ENCODE data around the gene CNTN4. TPM values are rescaled to one million over a fixed set of nuclear protein-coding genes. Genes with fewer than 3 reads are reported as not detected.

Gene CNTN4
- total and polyA plus RNA-seq, 2 of the 8 experiments (the other 6 are each of a cell fraction or from before 2014, with no cell fraction given) = 0.41 to 2.2 TPM

- Histone ChIP-seq H3K4ac (replicated peaks; ENCODE audit: insufficient read length, low read depth, low read length) (no peak overlapping the region), H3K14ac (ENCODE audit: insufficient read length) (no peak overlapping the region), H3K27ac (ENCODE audit: low read depth, low read length) (no peak overlapping the region), H2AFZ (ENCODE audit: low read length) (no peak overlapping the region), H4K8ac (ENCODE audit: extremely low read depth, insufficient read depth, low read length) (no peak overlapping the region), H2AK5ac (ENCODE audit: low read depth, low read length) (no peak overlapping the region), H3K79me2 (ENCODE audit: control insufficient read depth in 1 of 2, insufficient read depth in 2 of 2, low read length in 2 of 2) (no peaks in the 10 kb centered on the region), H3K4me2 (ENCODE audit: insufficient read depth in 1 of 2, low read depth in 2 of 2, low read length in 2 of 2) (no peak overlapping the region), H3K56ac (replicated peaks; ENCODE audit: insufficient read length, low read depth, low read length) (no peak overlapping the region), H4K5ac (ENCODE audit: insufficient read length, low read depth, low read length) (no peak overlapping the region), H3K9me3 (ENCODE audit: insufficient read depth in 2 of 2, low read depth in 1 of 2, low read length in 1 of 2) (no peaks in the 10 kb centered on the region), H2BK12ac (ENCODE audit: low read depth, low read length) (no peak overlapping the region), H3K4me1 (replicated peaks in 1 of 4; ENCODE audit: control insufficient read depth in 3 of 4, insufficient read depth in 4 of 4, low read length in 3 of 4) (no peaks in the 10 kb centered on the region), H3K9ac (replicated peaks in 1 of 4; ENCODE audit: extremely low read depth in 1 of 4, low read depth in 3 of 4, low read length in 3 of 4) (no peak overlapping the region), H4K20me1 (replicated peaks in 1 of 2; ENCODE audit: control insufficient read depth in 1 of 2, insufficient read depth in 2 of 2, low read length in 2 of 2) (no peaks in the 10 kb centered on the region), H3K27me3 (replicated peaks in 1 of 4; ENCODE audit: control insufficient read depth in 3 of 4, extremely low read depth in 1 of 4, insufficient read depth in 3 of 4, low read length in 3 of 4) (no peaks in the 10 kb centered on the region), H2BK15ac (ENCODE audit: low read length) (no peak overlapping the region), H3K18ac (ENCODE audit: extremely low read depth, low read length) (no peak overlapping the region), H3K23ac (ENCODE audit: insufficient read length) (no peak overlapping the region), H2BK5ac (ENCODE audit: low read depth, low read length) (no peak overlapping the region), H3K36me3 (ENCODE audit: control insufficient read depth in 2 of 4, insufficient read depth in 4 of 4, low read length in 3 of 4) (no peaks in the 10 kb centered on the region), H3K79me1 (ENCODE audit: low read depth, low read length) (no peaks in the 10 kb centered on the region), H4K91ac (replicated peaks; ENCODE audit: insufficient read length, low read length) (no peak overlapping the region), H3K23me2 (ENCODE audit: low read depth, low read length) (no peaks in the 10 kb centered on the region), H2BK120ac (replicated peaks; ENCODE audit: low read depth, low read length) (no peak overlapping the region), H2BK20ac (ENCODE audit: low read length) (no peak overlapping the region), H3K4me3 (ENCODE audit: extremely low read depth in 1 of 4, insufficient read depth in 2 of 4, low read depth in 3 of 4, low read length in 4 of 4) (no peak overlapping the region)
- no peak for DNase-seq (ENCODE audit: low read depth in 1 of 2, low spot score in 2 of 2)
- no peak for FAIRE-seq
- ChIA-PET CTCF (ENCODE audit: partially characterized antibody) (no interaction called here), POLR2A (ENCODE audit: partially characterized antibody) (no interaction called here)
- WGBS, 2 experiments (ENCODE audit: extremely low coverage in 1 of 2, insufficient coverage in 1 of 2, insufficient read length in 1 of 2, insufficient replicate concordance in 2 of 2, low coverage in 1 of 2, low lambda C conversion rate in 2 of 2, missing lambda C conversion rate in 1 of 2) = 86% methylated on average over 3 of the region's 3 CpGs; no CpG with 5 or more reads in 1 of the 2 experiments
- TF ChIP-seq POU5F1 (IDR thresholded peaks at IDR 0.05; ENCODE audit: low read depth, low read length) (no peak), SP1 (IDR thresholded peaks at IDR 0.05; ENCODE audit: low read depth, low read length) (no peak), SP2 (IDR thresholded peaks at IDR 0.05; ENCODE audit: low read length) (no peak)
- TF ChIP-seq, protein P1, sequence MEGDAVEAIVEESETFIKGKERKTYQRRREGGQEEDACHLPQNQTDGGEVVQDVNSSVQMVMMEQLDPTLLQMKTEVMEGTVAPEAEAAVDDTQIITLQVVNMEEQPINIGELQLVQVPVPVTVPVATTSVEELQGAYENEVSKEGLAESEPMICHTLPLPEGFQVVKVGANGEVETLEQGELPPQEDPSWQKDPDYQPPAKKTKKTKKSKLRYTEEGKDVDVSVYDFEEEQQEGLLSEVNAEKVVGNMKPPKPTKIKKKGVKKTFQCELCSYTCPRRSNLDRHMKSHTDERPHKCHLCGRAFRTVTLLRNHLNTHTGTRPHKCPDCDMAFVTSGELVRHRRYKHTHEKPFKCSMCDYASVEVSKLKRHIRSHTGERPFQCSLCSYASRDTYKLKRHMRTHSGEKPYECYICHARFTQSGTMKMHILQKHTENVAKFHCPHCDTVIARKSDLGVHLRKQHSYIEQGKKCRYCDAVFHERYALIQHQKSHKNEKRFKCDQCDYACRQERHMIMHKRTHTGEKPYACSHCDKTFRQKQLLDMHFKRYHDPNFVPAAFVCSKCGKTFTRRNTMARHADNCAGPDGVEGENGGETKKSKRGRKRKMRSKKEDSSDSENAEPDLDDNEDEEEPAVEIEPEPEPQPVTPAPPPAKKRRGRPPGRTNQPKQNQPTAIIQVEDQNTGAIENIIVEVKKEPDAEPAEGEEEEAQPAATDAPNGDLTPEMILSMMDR (IDR thresholded peaks at IDR 0.05; ENCODE audit: control extremely low read depth in 1 of 3, insufficient read depth in 1 of 3, low read depth in 1 of 3, low read length in 3 of 3) = no peak
Observed at GRCh38 chr3:2711081-2711480, 612.4 kb downstream of the CNTN4 start.
